ENCODE data around the gene MAP1S. TPM values are rescaled to one million over a fixed set of nuclear protein-coding genes. Genes with fewer than 3 reads are reported as not detected.

The MAP1S gene
- total RNA-seq, 2 experiments from 2014 or later, result 18.1 to 21.4 TPM

- H3K9me3 Mint-ChIP-seq, result no peaks in the 10 kb centered on the region
- ChIA-PET POLR2A (interaction anchor here (3.2 kb wide), 1 partner anchor 30 kb away, joined by 19 read pairs; the partner anchor contains the start of gene FCHO1), CTCF (interaction anchor here (0.8 kb wide), 1 partner anchor 138 kb away, joined by 3 read pairs; the partner anchor contains the start of gene RPL18A)
- H3K4me1 Mint-ChIP-seq (ENCODE audit: low read depth), result peaks cover 36% of the 10 kb centered on the region
- peak overlapping the region; percentile 92 for H3K4me3 ChIP-seq (ENCODE audit: low read length)
- intact Hi-C loops (cut with DNase I, micrococcal nuclease), result no loop called here
- H3K9me3 ChIP-seq (ENCODE audit: control insufficient read depth in 1 of 2, insufficient read depth in 1 of 2, low read length in 2 of 2), result no peaks in the 10 kb centered on the region
- H3K4me3 Mint-ChIP-seq, result peak overlapping the region; percentile 87
- peaks cover 41% of the 10 kb centered on the region for H3K4me1 ChIP-seq (ENCODE audit: insufficient read depth, low read length)
- peak in 1 of 14 experiments; percentile 26 for DNase-seq
- H3K27ac Mint-ChIP-seq, result peak overlapping the region; percentile 90
- no peaks in the 10 kb centered on the region for H3K27me3 Mint-ChIP-seq
- no peak for ATAC-seq (ENCODE audit: poor library complexity)
- H3K27me3 ChIP-seq (ENCODE audit: control insufficient read depth in 1 of 2, insufficient read depth in 2 of 2, low read length in 2 of 2), result no peaks in the 10 kb centered on the region
- peaks cover 51% of the 10 kb centered on the region for H3K36me3 Mint-ChIP-seq (ENCODE audit: low read depth)
- no peak overlapping the region for H3K27ac ChIP-seq (ENCODE audit: low read depth in 1 of 2, low read length in 2 of 2)
- H3K36me3 ChIP-seq (ENCODE audit: insufficient read depth, low read length), result peaks cover 29% of the 10 kb centered on the region
- TF ChIP-seq, protein P1, sequence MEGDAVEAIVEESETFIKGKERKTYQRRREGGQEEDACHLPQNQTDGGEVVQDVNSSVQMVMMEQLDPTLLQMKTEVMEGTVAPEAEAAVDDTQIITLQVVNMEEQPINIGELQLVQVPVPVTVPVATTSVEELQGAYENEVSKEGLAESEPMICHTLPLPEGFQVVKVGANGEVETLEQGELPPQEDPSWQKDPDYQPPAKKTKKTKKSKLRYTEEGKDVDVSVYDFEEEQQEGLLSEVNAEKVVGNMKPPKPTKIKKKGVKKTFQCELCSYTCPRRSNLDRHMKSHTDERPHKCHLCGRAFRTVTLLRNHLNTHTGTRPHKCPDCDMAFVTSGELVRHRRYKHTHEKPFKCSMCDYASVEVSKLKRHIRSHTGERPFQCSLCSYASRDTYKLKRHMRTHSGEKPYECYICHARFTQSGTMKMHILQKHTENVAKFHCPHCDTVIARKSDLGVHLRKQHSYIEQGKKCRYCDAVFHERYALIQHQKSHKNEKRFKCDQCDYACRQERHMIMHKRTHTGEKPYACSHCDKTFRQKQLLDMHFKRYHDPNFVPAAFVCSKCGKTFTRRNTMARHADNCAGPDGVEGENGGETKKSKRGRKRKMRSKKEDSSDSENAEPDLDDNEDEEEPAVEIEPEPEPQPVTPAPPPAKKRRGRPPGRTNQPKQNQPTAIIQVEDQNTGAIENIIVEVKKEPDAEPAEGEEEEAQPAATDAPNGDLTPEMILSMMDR (IDR thresholded peaks at IDR 0.05), result no peak
These were observed 1.9 kb downstream of the MAP1S start for GRCh38 chr19:17721111-17721628.

DNA sequence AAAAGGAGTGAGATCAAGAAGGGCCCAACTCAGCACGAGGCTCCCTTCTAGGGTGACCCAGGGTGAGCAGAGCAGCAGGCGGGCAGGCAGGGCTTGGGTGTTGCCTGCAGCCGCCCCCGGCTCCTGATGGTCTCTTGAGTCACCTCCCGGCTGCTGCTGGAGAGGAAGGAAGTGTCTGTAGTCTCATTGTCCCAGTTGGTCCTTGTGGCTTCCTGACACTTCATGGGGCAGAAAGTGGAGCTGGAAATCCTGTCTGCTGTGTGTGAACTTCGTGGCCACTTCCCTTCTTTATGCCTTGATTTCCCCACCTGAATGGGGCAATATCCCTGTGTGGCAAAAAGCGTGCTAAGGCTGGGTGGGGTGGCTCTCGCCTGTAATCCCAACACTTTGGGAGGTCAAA lies 2.5 kb downstream of the MAP1S start:
- DNase-seq (peak in 3 of 14 experiments; percentile 31 to 66 (median 37)), ATAC-seq (ENCODE audit: poor library complexity) (no peak)
- ChIA-PET POLR2A (interaction anchor here (2.0 kb wide), 1 partner anchor 26 kb away, joined by 7 read pairs; no protein-coding TSS in a partner anchor), CTCF (interaction anchor here (0.9 kb wide), 1 partner anchor 138 kb away, joined by 3 read pairs; the partner anchor contains the start of gene RPL18A)
- H3K27me3 Mint-ChIP-seq, result no peaks in the 10 kb centered on the region
- peak overlapping the region; percentile 90 for H3K27ac Mint-ChIP-seq
- no peak overlapping the region for H3K27ac ChIP-seq (ENCODE audit: low read depth in 1 of 2, low read length in 2 of 2)
- TF ChIP-seq, protein P1 (IDR thresholded peaks at IDR 0.05), result no peak
- no peaks in the 10 kb centered on the region for H3K27me3 ChIP-seq (ENCODE audit: control insufficient read depth in 1 of 2, insufficient read depth in 2 of 2, low read length in 2 of 2)
- no peaks in the 10 kb centered on the region for H3K9me3 Mint-ChIP-seq
- intact Hi-C loops (cut with DNase I, micrococcal nuclease), result no loop called here
- peaks cover 32% of the 10 kb centered on the region for H3K36me3 ChIP-seq (ENCODE audit: insufficient read depth, low read length)
- no peak overlapping the region for H3K4me3 ChIP-seq (ENCODE audit: low read length)
- H3K4me1 Mint-ChIP-seq (ENCODE audit: low read depth), result peaks cover 36% of the 10 kb centered on the region
- H3K36me3 Mint-ChIP-seq (ENCODE audit: low read depth), result peaks cover 51% of the 10 kb centered on the region
- peak overlapping the region; percentile 87 for H3K4me3 Mint-ChIP-seq
- peaks cover 41% of the 10 kb centered on the region for H3K4me1 ChIP-seq (ENCODE audit: insufficient read depth, low read length)
- no peaks in the 10 kb centered on the region for H3K9me3 ChIP-seq (ENCODE audit: control insufficient read depth in 1 of 2, insufficient read depth in 1 of 2, low read length in 2 of 2)

DNA sequence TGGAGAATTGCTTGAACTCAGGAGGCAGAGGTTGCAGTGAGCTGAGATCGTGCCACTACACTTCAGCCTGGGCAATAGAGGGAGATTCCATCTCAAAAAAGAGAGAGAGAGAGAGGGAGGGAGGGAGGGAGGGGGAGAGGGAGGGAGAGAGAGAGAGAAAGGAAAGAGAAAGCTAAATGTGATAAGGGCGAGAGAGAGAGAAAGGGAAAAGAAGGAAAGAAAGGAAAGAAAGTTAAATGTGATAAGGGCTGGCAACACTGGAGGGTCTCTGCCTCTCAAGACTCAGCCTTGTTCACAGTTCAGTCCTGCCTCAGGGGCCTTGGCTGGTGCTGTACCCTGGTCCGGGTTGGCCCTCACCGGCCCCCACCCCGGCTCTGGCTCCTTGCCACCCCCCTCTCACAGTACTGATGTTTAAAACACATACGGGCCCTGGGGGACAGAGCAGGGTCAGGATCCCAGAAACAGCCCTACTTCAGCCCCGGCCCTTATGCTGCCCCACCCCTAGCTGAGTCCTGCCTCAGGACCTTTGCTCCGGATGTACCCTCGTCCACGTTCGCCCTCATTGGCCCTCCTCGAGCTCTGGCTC lies 3.5 kb downstream of the MAP1S start:
- H3K27me3 Mint-ChIP-seq, result no peaks in the 10 kb centered on the region
- H3K4me3 ChIP-seq (ENCODE audit: low read length), result no peak overlapping the region
- H3K27me3 ChIP-seq (ENCODE audit: control insufficient read depth in 1 of 2, insufficient read depth in 2 of 2, low read length in 2 of 2), result no peaks in the 10 kb centered on the region
- no peaks in the 10 kb centered on the region for H3K9me3 Mint-ChIP-seq
- peaks cover 30% of the 10 kb centered on the region for H3K4me1 Mint-ChIP-seq (ENCODE audit: low read depth)
- ChIA-PET CTCF (interaction anchor here (0.9 kb wide), 1 partner anchor 137 kb away, joined by 3 read pairs; the partner anchor contains the start of gene RPL18A), POLR2A (interaction anchor here (2.0 kb wide), 1 partner anchor 25 kb away, joined by 7 read pairs; no protein-coding TSS in a partner anchor)
- peaks cover 38% of the 10 kb centered on the region for H3K4me1 ChIP-seq (ENCODE audit: insufficient read depth, low read length)
- peaks cover 51% of the 10 kb centered on the region for H3K36me3 Mint-ChIP-seq (ENCODE audit: low read depth)
- DNase-seq, result no peak
- H3K4me3 Mint-ChIP-seq, result no peak overlapping the region
- H3K9me3 ChIP-seq (ENCODE audit: control insufficient read depth in 1 of 2, insufficient read depth in 1 of 2, low read length in 2 of 2), result no peaks in the 10 kb centered on the region
- TF ChIP-seq, protein P1 (IDR thresholded peaks at IDR 0.05), result no peak
- no peak overlapping the region for H3K27ac Mint-ChIP-seq
- peaks cover 41% of the 10 kb centered on the region for H3K36me3 ChIP-seq (ENCODE audit: insufficient read depth, low read length)
- no peak for ATAC-seq (ENCODE audit: poor library complexity)
- H3K27ac ChIP-seq (ENCODE audit: low read depth in 1 of 2, low read length in 2 of 2), result no peak overlapping the region
- intact Hi-C loops (cut with DNase I, micrococcal nuclease), result no loop called here
